GM21717 (cell line): ENCODE results near the gene C1QTNF4.

Source experiments
- ATAC-seq: cut with Tn5 transposase; IDR thresholded peaks from one replicate; pipeline ENCODE4 v1.9.1; 2021; ENCODE audit warnings: mild to moderate bottlenecking, moderate library complexity; ENCODE audit not compliant: unreplicated experiment

The C1QTNF4 gene

GRCh38 chr11:47593492-47593933 lies 698 bp downstream of the C1QTNF4 start:
- ATAC-seq = no peak

GRCh38 chr11:47592970-47593369 lies 1.2 kb downstream of the C1QTNF4 start:
- no peak for ATAC-seq

- ATAC-seq = no peak
Measured at GRCh38 chr11:47592251-47592650, 2.0 kb downstream of the C1QTNF4 start.

GRCh38 chr11:47591764-47592163 lies 2.4 kb downstream of the C1QTNF4 start:
- ATAC-seq = no peak

GRCh38 chr11:47589977-47590861 lies 4.0 kb downstream of the C1QTNF4 start:
- no peak for ATAC-seq

DNA sequence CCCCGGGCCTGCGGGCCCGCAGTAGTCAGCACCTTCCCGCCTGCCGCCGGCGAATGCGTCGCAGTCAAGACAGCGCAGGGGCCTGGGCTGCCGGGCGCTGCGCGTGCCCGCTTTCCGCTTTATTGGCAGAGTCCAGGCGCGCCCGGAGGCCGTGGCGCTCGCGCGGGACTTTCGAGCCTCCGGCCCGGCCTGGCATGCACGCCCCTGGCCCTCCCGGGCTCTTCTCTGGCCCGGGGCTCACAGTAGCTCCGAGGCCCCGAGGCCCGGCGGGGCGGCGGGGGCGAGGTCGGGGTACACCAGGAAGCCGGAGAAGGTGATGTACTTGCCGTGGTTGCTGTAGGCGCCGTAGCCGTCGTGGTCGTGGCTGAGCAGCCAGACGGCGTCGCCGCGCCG lies 4.6 kb downstream of the C1QTNF4 start:
- ATAC-seq = no peak

- ATAC-seq = no peak
Measured at GRCh38 chr11:47589118-47589517, 5.1 kb downstream of the C1QTNF4 start.

DNA sequence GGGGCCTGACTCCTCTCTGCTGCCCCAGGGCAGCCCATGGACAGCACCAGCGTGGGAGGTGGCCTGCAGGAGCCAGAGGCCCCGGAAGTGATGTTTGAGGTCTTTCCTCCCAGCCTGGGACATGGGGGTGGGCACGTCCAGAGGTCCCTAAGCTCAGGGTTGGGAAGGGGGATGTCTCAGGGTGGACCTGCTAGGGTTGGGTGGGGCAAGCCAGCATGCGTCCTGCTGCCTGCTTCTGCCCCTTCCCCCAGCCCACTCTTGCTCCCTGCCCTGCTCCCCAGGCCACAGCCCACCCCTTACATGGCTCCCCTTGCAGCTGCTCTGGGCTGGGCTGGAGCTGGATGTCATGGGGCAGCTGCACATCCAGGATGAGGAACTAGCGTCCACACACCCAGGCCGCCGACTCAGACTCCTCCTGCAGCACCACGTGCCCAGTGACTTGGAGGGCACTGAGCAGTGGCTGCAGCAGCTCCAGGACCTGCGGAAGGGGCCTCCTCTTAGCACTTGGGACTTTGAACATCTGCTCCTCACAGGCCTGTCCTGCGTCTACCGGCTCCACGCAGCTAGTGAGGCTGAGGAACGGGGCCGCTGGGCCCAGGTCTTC lies 6.4 kb downstream of the C1QTNF4 start:
- no peak for ATAC-seq

DNA sequence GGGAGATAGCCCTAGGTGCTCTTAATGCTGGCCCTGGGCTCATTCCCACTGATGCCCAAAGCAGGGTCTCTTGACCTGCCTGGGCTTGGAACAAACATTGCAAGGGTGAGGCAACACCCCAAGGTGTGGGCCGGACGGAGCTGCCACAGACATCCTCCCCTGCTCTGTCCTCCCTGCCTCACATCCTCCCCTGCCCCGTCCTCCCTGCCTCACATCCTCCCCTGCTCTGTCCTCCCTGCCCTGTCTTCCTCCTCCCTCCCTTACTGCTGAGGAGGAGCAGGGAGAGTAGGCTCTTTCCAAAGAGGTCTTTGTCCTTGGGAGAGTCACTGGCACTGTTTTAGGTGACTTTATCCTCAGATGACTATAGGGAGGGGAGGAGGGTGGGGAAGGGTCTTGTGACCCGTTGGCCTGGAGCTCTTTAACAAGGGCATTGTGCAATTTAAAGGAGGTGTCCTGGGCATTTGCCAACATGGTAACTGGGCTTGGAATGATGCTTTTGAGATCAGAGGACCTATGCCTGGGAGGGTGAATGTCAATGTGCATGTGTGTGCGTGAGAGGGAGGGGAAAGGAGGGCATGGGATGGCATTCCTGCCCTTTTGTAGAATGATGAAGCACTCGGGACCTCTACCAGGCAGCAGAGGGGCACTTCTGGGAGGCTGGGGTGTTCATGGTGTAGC lies 7.0 kb downstream of the C1QTNF4 start:
- ATAC-seq = no peak

- ATAC-seq = no peak
Measured at GRCh38 chr11:47586098-47586855, 7.9 kb downstream of the C1QTNF4 start, which contains the start of gene FAM180B. TSS of gene FAM180B (plus strand) at chr11:47586678. CDS start at chr11:47586769, 91 bp downstream.

- ATAC-seq = no peak
Measured at GRCh38 chr11:47583844-47584243, 10.4 kb downstream of the C1QTNF4 start.

GRCh38 chr11:47578524-47579494 lies 15.4 kb downstream of the C1QTNF4 start, which contains the start of the genes KBTBD4 and NDUFS3:
TSS of gene KBTBD4 (minus strand) at chr11:47578970. CDS start at chr11:47578951, 19 bp downstream.
TSS of gene NDUFS3 (plus strand) at chr11:47579074. CDS start at chr11:47579092, 18 bp downstream.
- peak; percentile 86 for ATAC-seq

DNA sequence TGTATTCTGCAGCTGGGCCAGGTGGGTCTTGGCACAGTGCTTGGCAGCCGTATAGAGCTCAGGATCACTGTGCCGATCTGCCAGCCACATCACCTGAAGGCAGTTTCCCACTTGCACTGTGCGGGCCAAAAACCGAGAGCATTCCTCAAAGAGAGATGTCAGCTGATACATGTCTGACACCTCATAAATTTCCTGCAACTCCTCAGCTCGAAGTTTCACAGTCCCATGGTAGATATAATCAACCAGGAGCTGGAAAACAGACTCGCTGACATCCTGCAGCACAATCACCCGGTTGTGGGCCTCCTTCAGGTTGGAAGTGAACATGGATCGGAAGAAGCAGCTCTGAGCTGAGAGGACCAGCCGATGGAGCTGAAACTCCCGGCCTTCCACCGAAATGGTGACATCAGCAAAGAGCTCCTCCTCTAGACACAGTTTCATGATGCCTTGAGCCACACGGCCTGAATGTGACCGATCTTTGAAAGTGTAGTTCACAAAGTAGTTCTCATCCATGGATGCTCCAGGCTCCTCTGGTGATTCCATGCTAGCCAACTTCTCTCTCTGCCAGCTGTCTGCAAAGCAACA lies 16.7 kb downstream of the C1QTNF4 start:
- no peak for ATAC-seq

- no peak for ATAC-seq
Measured at GRCh38 chr11:47573321-47573720, 20.9 kb downstream of the C1QTNF4 start.

DNA sequence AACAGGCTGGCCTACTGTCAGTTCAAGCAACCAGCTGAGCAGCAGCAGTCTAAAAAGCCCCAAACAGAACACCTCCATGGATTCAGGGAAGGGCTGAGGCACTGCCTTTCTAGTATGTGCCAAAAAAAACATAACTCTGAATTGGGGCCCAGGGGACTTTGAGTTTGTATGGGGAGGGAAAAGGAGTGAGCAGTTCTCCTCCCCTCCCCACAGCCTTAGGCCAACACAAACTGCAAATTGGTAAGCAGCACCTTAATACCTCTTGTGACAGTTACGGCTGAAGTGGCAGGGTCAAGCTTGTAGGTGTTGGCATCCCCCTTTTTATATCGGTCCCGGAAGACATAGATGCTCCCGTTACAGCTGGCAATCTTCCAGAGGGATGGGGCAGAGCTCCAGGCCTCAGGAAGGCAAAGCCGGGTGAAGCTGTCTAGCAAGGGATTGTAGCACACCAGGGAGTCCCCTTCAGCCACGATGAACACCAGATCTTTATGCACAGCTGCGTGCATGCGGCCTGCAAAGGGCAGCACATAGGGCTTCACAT lies 21.4 kb downstream of the C1QTNF4 start:
- ATAC-seq = no peak

DNA sequence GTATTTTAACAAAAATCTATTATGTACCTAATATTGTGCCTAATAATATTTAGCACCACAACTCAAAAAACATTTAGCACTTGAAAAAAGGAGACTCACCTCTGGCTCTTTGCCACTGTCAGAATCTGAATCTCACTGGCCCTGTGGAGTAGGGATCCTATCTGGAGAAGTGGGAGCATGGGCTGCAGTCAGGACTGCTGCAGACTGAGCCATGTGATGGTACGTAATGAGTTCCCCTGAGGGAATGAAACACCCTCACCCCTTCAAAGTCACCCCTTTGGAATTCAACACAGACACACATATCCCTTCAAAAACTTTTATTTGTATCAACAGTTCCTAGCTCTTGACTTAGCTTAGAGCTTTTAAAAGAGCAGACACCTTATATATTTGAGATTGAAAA lies 22.3 kb downstream of the C1QTNF4 start:
- ATAC-seq = no peak

DNA sequence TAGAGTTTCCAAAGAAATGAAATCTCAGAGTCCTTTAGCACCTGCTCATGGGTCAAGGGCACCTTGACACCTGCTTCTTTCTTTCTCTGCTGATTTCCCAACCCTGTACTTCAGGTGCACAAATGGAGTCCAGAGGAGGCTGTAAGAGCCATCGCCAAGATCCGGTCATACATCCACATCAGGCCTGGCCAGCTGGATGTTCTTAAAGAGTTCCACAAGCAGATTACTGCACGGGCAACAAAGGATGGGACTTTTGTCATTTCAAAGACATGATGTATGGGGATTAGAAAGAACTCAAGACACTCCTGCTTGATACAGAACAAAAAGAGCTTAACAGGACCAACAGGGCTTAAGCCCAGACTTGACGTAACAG lies 22.9 kb downstream of the C1QTNF4 start:
- ATAC-seq = no peak

- no peak for ATAC-seq
Measured at GRCh38 chr11:47570651-47571356, 23.4 kb downstream of the C1QTNF4 start.
